ENCODE data around the gene RAF1.

GRCh38 chr3:12536423-12536822 is 127.5 kb downstream of the RAF1 start:
- TF ChIP-seq POLR2A (IDR thresholded peaks at IDR 0.05) (no peak), CTCF (IDR thresholded peaks at IDR 0.05) (no peak)

Measured in prostate gland (tissue), 2 donors.